HEK293 (cell line): ENCODE data around the gene MAPT.

Source experiments
- CTCF ChIA-PET: fragments of 350-600 bp; formaldehyde crosslinking; extraction: SDS; loops from one replicate; lab custom pipeline; 2021; ENCODE audit warnings: antibody characterized with exemption; lab: Yijun Ruan, JAX
- POLR2A ChIA-PET: fragments of 300-600 bp; formaldehyde crosslinking; extraction: SDS; loops from one replicate; lab custom pipeline; 2020; ENCODE audit warnings: antibody characterized with exemption, inconsistent platforms; lab: Yijun Ruan, JAX
- H3K27ac ChIP-seq: fragments of 200-500 bp; sonication (Bioruptor generic); 2 replicates; pipeline ENCODE4 v1.5.1; 2014; ENCODE audit warnings: low read depth, low read length, control low read depth, inconsistent platforms; ENCODE audit errors: extremely low read depth
- H3K36me3 ChIP-seq, 2 experiments: fragments of 200-500 bp in 1 of 2; sonication (Bioruptor generic) in 1 of 2; 1 replicate in 1 of 2; 2 replicates in 1 of 2; pipeline ENCODE4 v1.5.1; 2014 to 2017; ENCODE audit warnings: inconsistent platforms in 2 of 2, low read length in 2 of 2; ENCODE audit not compliant: control insufficient read depth in 2 of 2, insufficient read depth in 1 of 2
- H3K4me1 ChIP-seq: fragments of 200-500 bp; sonication (Bioruptor generic); 2 replicates; pipeline ENCODE4 v1.5.1; 2014; ENCODE audit warnings: mild to moderate bottlenecking, low read length, inconsistent platforms; ENCODE audit not compliant: control insufficient read depth, insufficient read depth
- H3K4me3 ChIP-seq: 2 replicates; pipeline ENCODE4 v1.5.1; 2011; ENCODE audit warnings: low read depth, mild to moderate bottlenecking, control low read depth, low read length, moderate library complexity
- H3K9me3 ChIP-seq: fragments of 200-500 bp; sonication (Bioruptor generic); 2 replicates; pipeline ENCODE4 v1.5.1; 2014; ENCODE audit warnings: low read depth, low read length, inconsistent platforms; ENCODE audit not compliant: control insufficient read depth, insufficient read depth
- GFI1B ChIP-seq: fragments of 450-650 bp; formaldehyde crosslinking; IDR thresholded peaks from 2 replicates; pipeline ENCODE4 v1.5.1; 2016; ENCODE audit warnings: missing biosample characterization, missing genetic modification characterization
- PRDM6 ChIP-seq: fragments of 450-650 bp; formaldehyde crosslinking; IDR thresholded peaks from 2 replicates; pipeline ENCODE4 v1.5.1; 2017; ENCODE audit warnings: missing biosample characterization, missing genetic modification characterization
- RBAK ChIP-seq: fragments of 450-650 bp; formaldehyde crosslinking; IDR thresholded peaks from 2 replicates; pipeline ENCODE4 v1.5.1; 2016; ENCODE audit warnings: missing biosample characterization, missing genetic modification characterization
- ZBTB1 ChIP-seq: fragments of 450-650 bp; formaldehyde crosslinking; IDR thresholded peaks from 2 replicates; pipeline ENCODE4 v1.5.1; 2016; ENCODE audit warnings: missing biosample characterization, missing genetic modification characterization
- ZBTB7A ChIP-seq: fragments of 450-650 bp; formaldehyde crosslinking; IDR thresholded peaks from 2 replicates; pipeline ENCODE4 v1.5.1; 2016; ENCODE audit warnings: low read depth, missing biosample characterization, missing genetic modification characterization
- ZFP41 ChIP-seq: fragments of 450-650 bp; formaldehyde crosslinking; IDR thresholded peaks from 2 replicates; pipeline ENCODE4 v1.5.1; 2016; ENCODE audit warnings: missing biosample characterization, missing genetic modification characterization, borderline replicate concordance
- ZNF140 ChIP-seq: fragments of 450-650 bp; formaldehyde crosslinking; IDR thresholded peaks from 2 replicates; pipeline ENCODE4 v1.5.1; 2016; ENCODE audit warnings: missing biosample characterization, missing genetic modification characterization
- ZNF175 ChIP-seq: fragments of 450-650 bp; formaldehyde crosslinking; IDR thresholded peaks from 2 replicates; pipeline ENCODE4 v1.5.1; 2016; ENCODE audit warnings: missing biosample characterization, missing genetic modification characterization
- ZNF221 ChIP-seq: fragments of 450-650 bp; formaldehyde crosslinking; IDR thresholded peaks from 2 replicates; pipeline ENCODE4 v1.5.1; 2017; ENCODE audit warnings: missing biosample characterization, missing genetic modification characterization, borderline replicate concordance
- ZNF341 ChIP-seq: fragments of 450-650 bp; formaldehyde crosslinking; IDR thresholded peaks from 2 replicates; pipeline ENCODE4; 2016; ENCODE audit warnings: low read depth, missing biosample characterization, missing genetic modification characterization
- ZNF514 ChIP-seq: fragments of 450-650 bp; formaldehyde crosslinking; IDR thresholded peaks from 2 replicates; pipeline ENCODE4 v1.5.1; 2016; ENCODE audit warnings: missing biosample characterization, missing genetic modification characterization
- ZNF560 ChIP-seq: fragments of 450-650 bp; formaldehyde crosslinking; IDR thresholded peaks from 2 replicates; pipeline ENCODE4 v1.5.1; 2017; ENCODE audit warnings: missing biosample characterization, missing genetic modification characterization, borderline replicate concordance
- ZNF580 ChIP-seq: fragments of 450-650 bp; formaldehyde crosslinking; IDR thresholded peaks from 2 replicates; pipeline ENCODE4 v1.5.1; 2016; ENCODE audit warnings: missing biosample characterization, missing genetic modification characterization
- ZNF629 ChIP-seq: fragments of 450-650 bp; formaldehyde crosslinking; IDR thresholded peaks from 2 replicates; pipeline ENCODE4 v1.5.1; 2017; ENCODE audit warnings: missing biosample characterization, missing genetic modification characterization
- ZNF664 ChIP-seq: fragments of 450-650 bp; formaldehyde crosslinking; IDR thresholded peaks from 2 replicates; pipeline ENCODE4 v1.5.1; 2016; ENCODE audit warnings: missing biosample characterization, missing genetic modification characterization
- ZNF707 ChIP-seq: fragments of 450-650 bp; formaldehyde crosslinking; IDR thresholded peaks from 2 replicates; pipeline ENCODE4 v1.5.1; 2016; ENCODE audit warnings: missing biosample characterization, missing genetic modification characterization
- TF ChIP-seq, protein P1 (sequence below): fragments of 450-650 bp; formaldehyde crosslinking; IDR thresholded peaks from 2 replicates; pipeline ENCODE4 v1.5.1; 2016; ENCODE audit warnings: missing biosample characterization, missing genetic modification characterization
- TF ChIP-seq, protein P2 (sequence below): fragments of 450-650 bp; formaldehyde crosslinking; IDR thresholded peaks from 2 replicates; pipeline ENCODE4 v1.5.1; 2016; ENCODE audit warnings: missing biosample characterization, missing genetic modification characterization
- TF ChIP-seq, protein P3 (sequence below): fragments of 450-650 bp; formaldehyde crosslinking; IDR thresholded peaks from 2 replicates; pipeline ENCODE4; 2016; ENCODE audit warnings: missing biosample characterization, missing genetic modification characterization
- TF ChIP-seq, protein P4 (sequence below): fragments of 450-650 bp; formaldehyde crosslinking; IDR thresholded peaks from 2 replicates; pipeline ENCODE4 v1.5.1; 2016; ENCODE audit warnings: missing biosample characterization, missing genetic modification characterization, low read depth

The MAPT gene

GRCh38 chr17:45925311-45925710, 31.0 kb downstream of the MAPT start (continued):
- TF ChIP-seq GFI1B (tag by site-specific recombination) = no peak

DNA sequence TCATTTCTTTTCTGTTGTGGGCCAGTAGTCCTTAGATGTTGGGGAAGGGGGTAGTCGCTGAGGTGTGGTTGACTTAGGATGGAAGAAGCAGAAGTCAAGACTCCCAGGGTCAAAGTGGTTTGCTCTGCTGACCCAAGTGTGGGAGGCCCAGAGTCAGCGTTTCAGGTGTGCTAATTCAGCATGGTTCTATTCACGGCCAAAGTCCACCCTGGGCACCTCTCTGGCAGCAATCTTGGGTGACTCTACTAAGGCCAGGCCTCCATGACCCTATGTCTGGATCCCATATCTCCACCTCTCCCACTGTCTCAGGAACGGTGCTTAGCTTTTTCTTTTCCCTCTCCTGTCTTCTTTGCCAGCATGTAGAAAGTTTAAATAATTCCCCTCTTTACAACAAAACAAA, 32.9 kb downstream of the MAPT start:
- Histone ChIP-seq H3K9me3 (no peaks in the 10 kb centered on the region), H3K4me1 (peaks cover 8% of the 10 kb centered on the region), H3K27ac (no peak overlapping the region), H3K4me3 (no peak overlapping the region), H3K36me3 (no peaks in the 10 kb centered on the region)
- TF ChIP-seq ZNF560 (tag by site-specific recombination) (no peak), ZNF514 (tag by site-specific recombination) (no peak), ZFP41 (tag by site-specific recombination) (no peak), ZNF341 (tag by site-specific recombination) (no peak), RBAK (tag by site-specific recombination) (no peak)
- TF ChIP-seq, protein P1, sequence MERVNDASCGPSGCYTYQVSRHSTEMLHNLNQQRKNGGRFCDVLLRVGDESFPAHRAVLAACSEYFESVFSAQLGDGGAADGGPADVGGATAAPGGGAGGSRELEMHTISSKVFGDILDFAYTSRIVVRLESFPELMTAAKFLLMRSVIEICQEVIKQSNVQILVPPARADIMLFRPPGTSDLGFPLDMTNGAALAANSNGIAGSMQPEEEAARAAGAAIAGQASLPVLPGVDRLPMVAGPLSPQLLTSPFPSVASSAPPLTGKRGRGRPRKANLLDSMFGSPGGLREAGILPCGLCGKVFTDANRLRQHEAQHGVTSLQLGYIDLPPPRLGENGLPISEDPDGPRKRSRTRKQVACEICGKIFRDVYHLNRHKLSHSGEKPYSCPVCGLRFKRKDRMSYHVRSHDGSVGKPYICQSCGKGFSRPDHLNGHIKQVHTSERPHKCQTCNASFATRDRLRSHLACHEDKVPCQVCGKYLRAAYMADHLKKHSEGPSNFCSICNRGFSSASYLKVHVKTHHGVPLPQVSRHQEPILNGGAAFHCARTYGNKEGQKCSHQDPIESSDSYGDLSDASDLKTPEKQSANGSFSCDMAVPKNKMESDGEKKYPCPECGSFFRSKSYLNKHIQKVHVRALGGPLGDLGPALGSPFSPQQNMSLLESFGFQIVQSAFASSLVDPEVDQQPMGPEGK (tag by site-specific recombination) = no peak
- ChIA-PET CTCF (interaction anchor here (1.0 to 1.4 kb wide), 2 partner anchors 11 to 118 kb away, joined by 3 to 4 read pairs; no protein-coding TSS in a partner anchor), POLR2A (interaction anchor here (0.7 kb wide), 1 partner anchor 270 kb away, joined by 3 read pairs; no protein-coding TSS in a partner anchor)

GRCh38 chr17:45929344-45929743, 35.0 kb downstream of the MAPT start:
- H3K9me3 ChIP-seq = no peaks in the 10 kb centered on the region
- CTCF ChIA-PET = interaction anchor here (0.6 to 13.2 kb wide), 4 partner anchors 19 to 288 kb away, joined by 3 to 92 read pairs (median 4); no protein-coding TSS in a partner anchor
- POLR2A ChIA-PET = no interaction called here
- no peak overlapping the region for H3K27ac ChIP-seq
- peaks cover 8% of the 10 kb centered on the region for H3K4me1 ChIP-seq
- TF ChIP-seq, protein P2, sequence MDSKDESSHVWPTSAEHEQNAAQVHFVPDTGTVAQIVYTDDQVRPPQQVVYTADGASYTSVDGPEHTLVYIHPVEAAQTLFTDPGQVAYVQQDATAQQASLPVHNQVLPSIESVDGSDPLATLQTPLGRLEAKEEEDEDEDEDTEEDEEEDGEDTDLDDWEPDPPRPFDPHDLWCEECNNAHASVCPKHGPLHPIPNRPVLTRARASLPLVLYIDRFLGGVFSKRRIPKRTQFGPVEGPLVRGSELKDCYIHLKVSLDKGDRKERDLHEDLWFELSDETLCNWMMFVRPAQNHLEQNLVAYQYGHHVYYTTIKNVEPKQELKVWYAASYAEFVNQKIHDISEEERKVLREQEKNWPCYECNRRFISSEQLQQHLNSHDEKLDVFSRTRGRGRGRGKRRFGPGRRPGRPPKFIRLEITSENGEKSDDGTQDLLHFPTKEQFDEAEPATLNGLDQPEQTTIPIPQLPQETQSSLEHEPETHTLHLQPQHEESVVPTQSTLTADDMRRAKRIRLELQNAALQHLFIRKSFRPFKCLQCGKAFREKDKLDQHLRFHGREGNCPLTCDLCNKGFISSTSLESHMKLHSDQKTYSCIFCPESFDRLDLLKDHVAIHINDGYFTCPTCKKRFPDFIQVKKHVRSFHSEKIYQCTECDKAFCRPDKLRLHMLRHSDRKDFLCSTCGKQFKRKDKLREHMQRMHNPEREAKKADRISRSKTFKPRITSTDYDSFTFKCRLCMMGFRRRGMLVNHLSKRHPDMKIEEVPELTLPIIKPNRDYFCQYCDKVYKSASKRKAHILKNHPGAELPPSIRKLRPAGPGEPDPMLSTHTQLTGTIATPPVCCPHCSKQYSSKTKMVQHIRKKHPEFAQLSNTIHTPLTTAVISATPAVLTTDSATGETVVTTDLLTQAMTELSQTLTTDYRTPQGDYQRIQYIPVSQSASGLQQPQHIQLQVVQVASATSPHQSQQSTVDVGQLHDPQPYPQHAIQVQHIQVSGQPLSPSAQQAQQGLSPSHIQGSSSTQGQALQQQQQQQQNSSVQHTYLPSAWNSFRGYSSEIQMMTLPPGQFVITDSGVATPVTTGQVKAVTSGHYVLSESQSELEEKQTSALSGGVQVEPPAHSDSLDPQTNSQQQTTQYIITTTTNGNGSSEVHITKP (tag by site-specific recombination) = no peak
- TF ChIP-seq ZNF629 (no peak), ZNF175 (tag by site-specific recombination) (no peak), PRDM6 (tag by site-specific recombination) (no peak), ZNF580 (no peak), ZBTB7A (tag by site-specific recombination) (no peak), ZBTB1 (tag by site-specific recombination) (no peak), ZNF707 (no peak), ZNF221 (tag by site-specific recombination) (no peak), ZNF140 (tag by site-specific recombination) (no peak), ZFP41 (tag by site-specific recombination) (no peak), ZNF664 (tag by site-specific recombination) (no peak)
- TF ChIP-seq, protein P3, sequence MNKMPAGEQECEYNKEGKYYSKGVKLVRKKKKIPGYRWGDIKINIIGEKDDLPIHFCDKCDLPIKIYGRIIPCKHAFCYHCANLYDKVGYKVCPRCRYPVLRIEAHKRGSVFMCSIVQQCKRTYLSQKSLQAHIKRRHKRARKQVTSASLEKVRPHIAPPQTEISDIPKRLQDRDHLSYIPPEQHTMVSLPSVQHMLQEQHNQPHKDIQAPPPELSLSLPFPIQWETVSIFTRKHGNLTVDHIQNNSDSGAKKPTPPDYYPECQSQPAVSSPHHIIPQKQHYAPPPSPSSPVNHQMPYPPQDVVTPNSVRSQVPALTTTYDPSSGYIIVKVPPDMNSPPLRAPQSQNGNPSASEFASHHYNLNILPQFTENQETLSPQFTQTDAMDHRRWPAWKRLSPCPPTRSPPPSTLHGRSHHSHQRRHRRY (tag by site-specific recombination) = no peak
- TF ChIP-seq, protein P4, sequence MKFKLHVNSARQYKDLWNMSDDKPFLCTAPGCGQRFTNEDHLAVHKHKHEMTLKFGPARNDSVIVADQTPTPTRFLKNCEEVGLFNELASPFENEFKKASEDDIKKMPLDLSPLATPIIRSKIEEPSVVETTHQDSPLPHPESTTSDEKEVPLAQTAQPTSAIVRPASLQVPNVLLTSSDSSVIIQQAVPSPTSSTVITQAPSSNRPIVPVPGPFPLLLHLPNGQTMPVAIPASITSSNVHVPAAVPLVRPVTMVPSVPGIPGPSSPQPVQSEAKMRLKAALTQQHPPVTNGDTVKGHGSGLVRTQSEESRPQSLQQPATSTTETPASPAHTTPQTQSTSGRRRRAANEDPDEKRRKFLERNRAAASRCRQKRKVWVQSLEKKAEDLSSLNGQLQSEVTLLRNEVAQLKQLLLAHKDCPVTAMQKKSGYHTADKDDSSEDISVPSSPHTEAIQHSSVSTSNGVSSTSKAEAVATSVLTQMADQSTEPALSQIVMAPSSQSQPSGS (tag by site-specific recombination) = no peak
- TF ChIP-seq, all 188 proteins: peak for 0
- H3K36me3 ChIP-seq = no peaks in the 10 kb centered on the region
- H3K4me3 ChIP-seq = no peak overlapping the region
